Endothelial cell (in vitro differentiated cells): ENCODE results near the gene TSPAN9. TPM values are rescaled to one million over a fixed set of nuclear protein-coding genes. Genes with fewer than 3 reads are reported as not detected.

Source experiments
- DNase-seq: peaks from one replicate; pipeline ENCODE4 v3.0.0; 2021; ENCODE audit warnings: low spot score
- H3K27ac Mint-ChIP-seq: one replicate; pipeline ENCODE4 v1.8.0; 2021; ENCODE audit warnings: mixed read lengths, inconsistent platforms; ENCODE audit not compliant: unreplicated experiment
- H3K27me3 Mint-ChIP-seq: one replicate; pipeline ENCODE4 v1.8.0; 2021; ENCODE audit warnings: mild to moderate bottlenecking, moderate library complexity, mixed read lengths, inconsistent platforms; ENCODE audit not compliant: unreplicated experiment
- H3K36me3 Mint-ChIP-seq: one replicate; pipeline ENCODE4 v1.8.0; 2021; ENCODE audit warnings: mild to moderate bottlenecking, low read depth, mixed read lengths, inconsistent platforms; ENCODE audit not compliant: unreplicated experiment
- H3K4me1 Mint-ChIP-seq: one replicate; pipeline ENCODE4 v1.8.0; 2021; ENCODE audit warnings: mild to moderate bottlenecking, mixed read lengths, inconsistent platforms; ENCODE audit not compliant: unreplicated experiment
- H3K4me3 Mint-ChIP-seq: one replicate; pipeline ENCODE4 v1.8.0; 2021; ENCODE audit warnings: mild to moderate bottlenecking, mixed read lengths, inconsistent platforms; ENCODE audit not compliant: unreplicated experiment
- H3K9me3 Mint-ChIP-seq: one replicate; pipeline ENCODE4 v1.8.0; 2021; ENCODE audit warnings: mixed read lengths, inconsistent platforms; ENCODE audit not compliant: unreplicated experiment
- total RNA-seq: library from RNA; stranded (reverse); fragmentation: NEBNext Ultra II Directional; extraction: Animal tissue kit (Norgen Biotek cat#: 25700); gene quantifications from one replicate; pipeline ENCODE4 v1.2.1, GENCODE V29; 2021; ENCODE audit not compliant: unreplicated experiment
- TF ChIP-seq, protein P1 (sequence below): fragments of 200-600 bp; sonication (generic); IDR thresholded peaks from one replicate; pipeline ENCODE4 v1.5.0; 2021; ENCODE audit warnings: antibody characterized with exemption; ENCODE audit not compliant: unreplicated experiment

The TSPAN9 gene
- total RNA-seq, 1 donor from 2014 or later: 116 TPM

DNA sequence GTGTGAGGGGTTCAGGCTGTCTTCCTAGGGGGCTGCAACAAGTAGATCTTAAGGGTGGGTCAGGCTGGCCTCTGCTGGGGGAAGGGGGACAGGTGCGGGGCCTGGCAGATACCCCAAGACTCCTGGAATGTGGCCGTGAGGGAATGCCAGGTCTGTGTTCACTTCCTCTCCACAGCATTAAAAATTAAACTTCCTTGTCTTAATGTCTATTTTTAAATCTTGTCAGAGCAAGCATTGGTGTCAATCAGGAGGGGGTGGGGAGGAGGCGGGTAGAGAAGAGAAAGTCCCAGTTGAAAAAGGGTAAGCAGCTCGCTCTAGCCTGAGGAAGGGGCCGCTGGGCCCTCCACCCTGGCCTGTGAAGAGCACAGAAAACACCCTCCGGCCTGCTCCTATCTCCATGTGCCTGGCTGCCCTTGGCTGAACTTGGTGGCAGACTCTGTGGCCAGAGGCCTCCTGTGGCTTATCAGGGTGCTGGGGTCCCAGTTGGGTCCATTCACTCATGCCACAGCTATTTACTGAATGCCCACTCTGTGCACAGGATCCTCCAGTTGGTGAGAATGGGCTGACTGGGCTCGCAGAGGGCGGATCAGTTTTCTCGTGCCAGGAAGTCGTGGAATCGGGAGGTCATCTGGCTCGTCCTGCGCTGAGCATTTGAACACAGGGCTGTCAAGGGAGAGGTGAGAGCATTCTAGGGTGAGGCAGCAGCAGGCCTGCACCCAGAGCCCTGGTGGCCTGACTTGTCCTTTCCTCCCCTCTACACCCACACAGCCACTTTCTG, 128.8 kb downstream of the TSPAN9 start:
- Mint-ChIP-seq H3K9me3 (no peaks in the 10 kb centered on the region), H3K4me1 (peaks cover 34% of the 10 kb centered on the region), H3K36me3 (peaks cover 16% of the 10 kb centered on the region), H3K27ac (no peak overlapping the region), H3K27me3 (peaks cover 11% of the 10 kb centered on the region), H3K4me3 (no peak overlapping the region)
- no peak for DNase-seq
- TF ChIP-seq, protein P1, sequence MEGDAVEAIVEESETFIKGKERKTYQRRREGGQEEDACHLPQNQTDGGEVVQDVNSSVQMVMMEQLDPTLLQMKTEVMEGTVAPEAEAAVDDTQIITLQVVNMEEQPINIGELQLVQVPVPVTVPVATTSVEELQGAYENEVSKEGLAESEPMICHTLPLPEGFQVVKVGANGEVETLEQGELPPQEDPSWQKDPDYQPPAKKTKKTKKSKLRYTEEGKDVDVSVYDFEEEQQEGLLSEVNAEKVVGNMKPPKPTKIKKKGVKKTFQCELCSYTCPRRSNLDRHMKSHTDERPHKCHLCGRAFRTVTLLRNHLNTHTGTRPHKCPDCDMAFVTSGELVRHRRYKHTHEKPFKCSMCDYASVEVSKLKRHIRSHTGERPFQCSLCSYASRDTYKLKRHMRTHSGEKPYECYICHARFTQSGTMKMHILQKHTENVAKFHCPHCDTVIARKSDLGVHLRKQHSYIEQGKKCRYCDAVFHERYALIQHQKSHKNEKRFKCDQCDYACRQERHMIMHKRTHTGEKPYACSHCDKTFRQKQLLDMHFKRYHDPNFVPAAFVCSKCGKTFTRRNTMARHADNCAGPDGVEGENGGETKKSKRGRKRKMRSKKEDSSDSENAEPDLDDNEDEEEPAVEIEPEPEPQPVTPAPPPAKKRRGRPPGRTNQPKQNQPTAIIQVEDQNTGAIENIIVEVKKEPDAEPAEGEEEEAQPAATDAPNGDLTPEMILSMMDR: no peak

DNA sequence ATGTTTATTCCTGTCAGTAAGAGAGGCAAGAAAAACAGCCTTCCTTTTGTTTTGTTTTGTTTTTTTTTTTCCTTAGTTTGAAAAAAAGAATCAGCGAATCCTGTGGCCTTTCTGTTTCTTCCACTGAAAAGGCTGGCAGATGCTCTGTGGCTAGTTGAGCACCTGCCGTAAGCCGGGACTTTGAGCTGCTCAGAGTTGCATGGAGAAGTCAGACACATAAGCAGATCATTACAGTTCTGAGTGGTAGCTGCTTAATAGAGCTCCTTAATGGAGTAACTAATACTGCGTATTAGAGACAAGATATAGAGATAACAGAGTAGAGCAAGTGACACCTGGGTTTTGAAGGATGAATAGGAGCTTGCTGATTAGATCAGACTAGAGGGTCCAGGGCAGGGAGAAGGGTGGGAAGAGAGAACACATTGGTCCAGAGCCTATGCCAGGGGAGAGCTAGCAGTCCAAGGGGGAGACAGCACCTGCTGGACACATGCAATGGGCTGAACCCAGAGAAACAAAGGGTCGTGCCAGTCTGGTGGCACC, 129.4 kb downstream of the TSPAN9 start:
- H3K27me3 Mint-ChIP-seq: peaks cover 9% of the 10 kb centered on the region
- H3K27ac Mint-ChIP-seq: peak overlapping the region; percentile 41
- H3K4me1 Mint-ChIP-seq: peaks cover 27% of the 10 kb centered on the region
- no peaks in the 10 kb centered on the region for H3K9me3 Mint-ChIP-seq
- DNase-seq: no peak
- TF ChIP-seq, protein P1: no peak
- H3K36me3 Mint-ChIP-seq: peaks cover 13% of the 10 kb centered on the region
- no peak overlapping the region for H3K4me3 Mint-ChIP-seq

DNA sequence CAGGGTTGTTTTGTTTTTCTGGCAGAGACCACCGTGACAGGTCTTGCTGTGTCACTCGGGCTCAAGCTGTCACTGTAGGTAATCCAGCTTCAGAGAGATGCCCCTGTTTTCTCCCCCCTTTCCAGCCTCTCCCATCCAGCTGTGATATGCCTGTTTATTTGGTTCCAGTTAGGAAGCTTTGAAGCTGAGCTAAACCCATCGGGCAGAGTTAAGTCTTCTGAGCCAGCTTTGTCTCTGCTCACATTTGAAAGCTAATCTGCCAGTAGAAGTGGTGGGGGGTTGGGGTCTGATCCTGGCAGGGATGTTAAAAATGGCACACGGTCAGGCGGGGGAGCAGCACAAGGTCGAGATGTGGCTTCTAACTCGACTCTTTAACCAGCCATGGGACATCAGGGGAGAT, 130.0 kb downstream of the TSPAN9 start:
- no peak overlapping the region for H3K27ac Mint-ChIP-seq
- no peak overlapping the region for H3K4me3 Mint-ChIP-seq
- DNase-seq: no peak
- H3K27me3 Mint-ChIP-seq: peaks cover 6% of the 10 kb centered on the region
- TF ChIP-seq, protein P1: no peak
- peaks cover 13% of the 10 kb centered on the region for H3K36me3 Mint-ChIP-seq
- no peaks in the 10 kb centered on the region for H3K9me3 Mint-ChIP-seq
- H3K4me1 Mint-ChIP-seq: peaks cover 21% of the 10 kb centered on the region

DNA sequence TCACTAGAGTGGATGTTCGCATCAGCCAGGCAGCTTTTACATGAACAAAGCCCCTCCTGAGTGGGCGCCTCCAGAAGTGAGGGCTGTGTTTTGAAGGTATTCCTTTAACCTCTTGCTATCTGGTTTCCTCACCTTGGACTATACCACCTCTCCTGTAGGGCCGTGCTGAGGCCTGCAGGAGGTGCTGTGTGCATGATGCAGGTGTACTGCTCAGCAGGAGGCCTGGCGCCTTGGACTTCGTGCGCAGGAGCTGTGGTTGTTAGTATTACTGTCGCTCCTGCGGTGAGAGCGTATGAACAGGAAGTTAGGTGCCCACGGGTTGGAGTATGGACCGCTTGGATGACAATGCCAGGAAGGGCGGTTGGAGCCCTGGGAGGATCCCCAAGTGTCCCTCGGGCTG, 130.7 kb downstream of the TSPAN9 start:
- TF ChIP-seq, protein P1: no peak
- peaks cover 4% of the 10 kb centered on the region for H3K27me3 Mint-ChIP-seq
- H3K4me1 Mint-ChIP-seq: peaks cover 21% of the 10 kb centered on the region
- no peak for DNase-seq
- peaks cover 13% of the 10 kb centered on the region for H3K36me3 Mint-ChIP-seq
- no peak overlapping the region for H3K27ac Mint-ChIP-seq
- no peak overlapping the region for H3K4me3 Mint-ChIP-seq
- H3K9me3 Mint-ChIP-seq: no peaks in the 10 kb centered on the region

DNA sequence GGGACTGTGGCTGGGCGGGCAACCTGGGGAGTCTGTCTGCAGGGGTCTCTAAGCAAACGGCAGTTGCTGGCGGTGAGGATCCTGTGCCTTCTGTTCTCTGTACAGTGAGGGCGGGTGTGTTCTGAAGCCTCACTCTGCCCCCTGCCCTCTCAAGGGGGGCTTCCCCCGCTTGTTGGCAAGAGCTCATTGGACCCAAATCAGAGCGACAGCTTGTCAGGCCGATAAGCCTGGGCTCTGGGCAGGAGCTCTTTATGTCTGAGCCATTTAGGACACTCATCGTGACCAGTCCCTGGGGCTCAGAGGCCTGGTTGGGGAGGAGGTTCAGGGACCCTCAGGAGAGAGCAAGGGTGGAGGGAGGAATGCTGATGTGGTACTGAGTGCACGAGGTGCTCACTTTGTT, 136.0 kb downstream of the TSPAN9 start:
- peaks cover 32% of the 10 kb centered on the region for H3K4me1 Mint-ChIP-seq
- H3K27me3 Mint-ChIP-seq: peaks cover 13% of the 10 kb centered on the region
- no peak overlapping the region for H3K4me3 Mint-ChIP-seq
- peaks cover 5% of the 10 kb centered on the region for H3K36me3 Mint-ChIP-seq
- no peak for DNase-seq
- no peaks in the 10 kb centered on the region for H3K9me3 Mint-ChIP-seq
- no peak overlapping the region for H3K27ac Mint-ChIP-seq
- TF ChIP-seq, protein P1: no peak
